ENCODE results near the gene CPA2.

Gene CPA2

DNA sequence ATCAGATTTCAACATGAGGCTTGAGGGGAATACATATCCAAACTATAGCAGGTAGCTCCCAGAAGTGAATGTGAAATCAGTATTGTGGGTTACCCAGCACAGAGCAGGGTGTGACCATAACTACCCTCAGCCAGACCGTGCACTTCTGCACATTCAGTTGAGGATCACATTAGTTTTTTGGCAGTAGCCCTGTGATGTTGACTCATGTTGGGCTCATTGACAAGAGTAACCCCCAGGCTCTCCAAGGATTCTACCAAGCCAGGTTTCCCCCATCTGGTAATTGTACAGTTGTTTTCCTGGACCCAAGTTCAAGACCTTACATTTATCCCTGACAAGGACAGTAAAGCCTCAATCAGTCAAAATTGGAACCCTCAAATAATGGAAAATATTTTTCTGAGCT lies 14.6 kb downstream of the CPA2 start:
- DNase-seq: no peak

DNA sequence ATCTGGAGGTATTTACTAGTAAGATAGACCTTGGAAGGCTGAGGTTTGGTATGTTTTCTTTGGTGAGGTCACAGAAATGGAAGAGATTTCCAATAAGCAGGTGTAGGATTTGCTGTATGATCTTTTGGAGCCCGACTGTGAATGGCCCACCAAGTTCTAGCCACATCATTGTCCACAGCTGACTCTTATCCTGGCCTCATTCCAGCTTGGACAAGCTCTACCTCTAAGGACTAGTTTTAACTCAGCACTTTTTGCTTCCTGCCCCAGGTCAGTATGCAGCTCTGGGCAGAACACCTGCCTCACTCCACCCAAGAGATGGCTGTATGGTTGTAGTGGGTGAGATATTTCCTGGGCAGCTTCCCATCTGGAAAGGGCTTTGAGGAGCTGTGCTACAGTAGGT lies 20.2 kb downstream of the CPA2 start:
- no peak for DNase-seq

GRCh38 chr7:130288168-130288567 lies 21.5 kb downstream of the CPA2 start:
- no peak for DNase-seq

DNA sequence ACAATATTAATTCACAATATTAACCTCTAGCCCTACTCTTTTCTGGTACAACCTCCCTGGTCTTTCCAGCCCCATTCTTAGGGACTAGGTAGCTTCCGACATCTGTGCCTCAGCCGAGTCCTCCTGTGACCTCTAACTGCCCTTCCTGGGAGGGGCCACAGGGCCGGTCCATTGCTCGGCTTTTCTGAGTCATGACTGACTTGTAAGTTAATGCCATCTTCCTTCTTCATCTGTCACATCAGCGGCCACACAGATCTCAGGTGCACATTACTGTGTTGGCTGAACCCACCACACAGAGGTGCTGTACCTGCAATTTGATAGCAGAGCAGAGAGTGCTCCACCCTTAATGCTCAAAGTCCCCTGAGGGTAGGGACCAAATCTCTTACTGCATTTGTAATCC lies 22.2 kb downstream of the CPA2 start:
- no peak for DNase-seq

GRCh38 chr7:130289478-130289877 lies 22.8 kb downstream of the CPA2 start:
- no peak for DNase-seq

GRCh38 chr7:130290745-130291144 lies 24.1 kb downstream of the CPA2 start:
- no peak for DNase-seq

GRCh38 chr7:130292682-130293257 lies 26.1 kb downstream of the CPA2 start, which contains the start of gene CPA4:
CPA4 (plus strand) TSS chr7:130293161; CDS start chr7:130293181, 20 bp downstream.
- no peak for DNase-seq

DNA sequence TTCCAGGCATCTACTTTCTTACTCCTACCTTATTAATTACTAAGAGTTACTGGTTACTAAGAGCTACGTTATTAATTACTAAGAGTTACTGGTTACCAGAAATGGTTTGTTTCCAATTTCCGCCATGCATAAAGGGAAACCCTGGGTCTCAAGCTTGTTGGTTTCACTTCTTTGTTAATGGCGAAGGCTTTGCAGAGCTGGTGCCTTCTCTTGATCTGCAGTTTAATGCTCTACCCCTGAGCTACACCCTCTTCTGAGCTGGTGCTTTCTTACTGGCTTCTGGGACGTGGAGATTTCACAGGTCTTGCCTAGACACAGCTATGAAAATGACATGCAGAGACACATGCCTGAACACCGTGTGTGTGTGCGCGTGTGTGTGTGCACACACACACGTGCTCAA lies 26.9 kb downstream of the CPA2 start:
- no peak for DNase-seq

DNA sequence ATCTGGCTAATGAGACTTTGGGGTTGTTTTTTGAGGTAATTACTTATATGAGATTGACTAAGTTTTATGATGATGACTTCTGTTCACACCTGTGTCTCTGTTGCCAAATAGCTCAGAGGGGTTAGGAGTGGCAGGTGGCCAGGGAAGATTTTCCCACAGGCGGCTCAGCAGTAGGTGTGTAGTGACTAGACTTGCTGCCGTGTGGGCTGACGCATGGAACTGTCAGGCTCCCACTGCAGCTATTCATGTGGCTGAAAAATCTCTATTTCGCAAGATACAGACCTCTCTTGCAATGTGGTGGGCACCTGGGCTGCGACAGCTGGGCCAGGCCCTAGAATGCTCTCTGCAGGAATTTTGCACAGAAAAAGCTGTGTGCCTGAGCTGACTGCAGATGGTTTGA lies 27.7 kb downstream of the CPA2 start:
- DNase-seq: no peak

DNA sequence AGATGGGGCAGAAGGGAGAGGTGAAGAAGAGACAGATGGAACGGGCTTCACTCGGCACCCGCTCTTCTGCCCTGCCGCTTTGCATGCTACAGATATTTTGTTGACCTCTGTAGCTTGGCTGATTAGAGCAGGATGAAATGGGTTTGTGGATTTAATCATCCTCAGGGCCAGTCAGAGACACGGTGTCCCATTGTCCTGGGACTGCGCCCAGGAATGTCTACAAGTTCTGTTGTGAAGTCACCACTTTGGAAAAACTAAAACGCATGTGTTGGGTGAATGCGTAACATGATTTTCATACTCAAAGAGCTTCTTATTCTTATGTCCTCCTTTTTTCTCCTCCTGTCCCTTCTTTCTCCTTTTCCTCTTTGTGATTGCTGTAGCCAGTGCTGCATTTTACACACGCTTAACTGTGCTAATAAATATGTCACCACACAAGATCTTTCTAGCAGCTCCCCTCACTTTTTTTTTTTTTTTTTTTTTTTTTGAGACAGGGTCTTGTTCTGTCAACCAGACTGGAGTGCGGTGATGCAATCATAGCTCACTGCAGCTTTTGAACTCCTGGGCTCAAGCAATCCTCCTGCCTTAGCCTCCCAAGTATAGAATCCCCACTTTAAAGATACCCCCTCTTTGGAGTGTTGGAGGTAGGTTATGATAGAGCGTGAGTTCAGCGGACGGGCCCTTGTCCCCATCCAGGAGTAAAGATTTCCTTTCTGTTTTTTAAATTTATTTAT lies 29.7 kb downstream of the CPA2 start:
- DNase-seq: no peak

DNA sequence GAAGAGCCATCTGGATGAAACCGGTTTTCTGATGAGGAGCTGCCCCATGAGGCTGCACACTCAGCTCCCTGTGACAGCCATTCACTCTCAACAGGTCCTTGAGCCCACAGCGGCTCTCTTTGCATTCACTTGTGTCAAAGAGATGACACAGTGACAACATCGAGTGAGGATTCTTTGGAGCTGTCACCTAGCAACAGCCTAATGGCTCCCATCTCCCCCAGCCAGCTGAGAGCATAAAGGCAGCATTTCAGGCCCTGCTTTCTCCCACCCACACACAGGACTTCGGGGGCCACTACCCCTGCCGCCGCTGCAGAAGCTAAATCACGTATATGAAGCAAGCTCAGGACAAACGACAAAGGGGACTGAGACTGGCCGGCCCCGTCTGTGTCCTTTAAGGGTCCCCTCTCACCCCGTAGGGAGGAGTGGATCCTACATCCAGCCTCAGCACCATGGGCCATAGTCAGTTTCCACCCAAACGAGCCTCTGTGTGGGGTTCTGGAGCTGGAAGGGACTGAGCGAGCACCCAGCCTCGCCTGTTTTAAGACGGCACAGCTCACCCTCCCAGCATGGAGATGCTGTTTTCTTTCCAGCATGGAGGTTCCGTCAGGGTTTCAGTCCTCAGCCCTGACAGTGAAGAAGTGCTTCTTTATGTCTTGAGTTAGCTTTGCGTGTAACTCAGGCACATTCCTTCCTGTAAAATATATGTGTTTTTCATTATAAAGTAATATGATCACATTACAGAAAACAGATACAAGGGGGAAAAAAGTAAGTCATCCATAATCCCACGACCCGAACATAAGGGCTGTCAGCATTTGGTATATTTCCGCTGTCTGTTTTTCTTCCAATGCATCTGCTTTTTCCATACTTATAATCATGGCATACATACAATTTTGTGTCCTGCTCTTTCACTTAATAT lies 31.2 kb downstream of the CPA2 start:
- DNase-seq: no peak

DNA sequence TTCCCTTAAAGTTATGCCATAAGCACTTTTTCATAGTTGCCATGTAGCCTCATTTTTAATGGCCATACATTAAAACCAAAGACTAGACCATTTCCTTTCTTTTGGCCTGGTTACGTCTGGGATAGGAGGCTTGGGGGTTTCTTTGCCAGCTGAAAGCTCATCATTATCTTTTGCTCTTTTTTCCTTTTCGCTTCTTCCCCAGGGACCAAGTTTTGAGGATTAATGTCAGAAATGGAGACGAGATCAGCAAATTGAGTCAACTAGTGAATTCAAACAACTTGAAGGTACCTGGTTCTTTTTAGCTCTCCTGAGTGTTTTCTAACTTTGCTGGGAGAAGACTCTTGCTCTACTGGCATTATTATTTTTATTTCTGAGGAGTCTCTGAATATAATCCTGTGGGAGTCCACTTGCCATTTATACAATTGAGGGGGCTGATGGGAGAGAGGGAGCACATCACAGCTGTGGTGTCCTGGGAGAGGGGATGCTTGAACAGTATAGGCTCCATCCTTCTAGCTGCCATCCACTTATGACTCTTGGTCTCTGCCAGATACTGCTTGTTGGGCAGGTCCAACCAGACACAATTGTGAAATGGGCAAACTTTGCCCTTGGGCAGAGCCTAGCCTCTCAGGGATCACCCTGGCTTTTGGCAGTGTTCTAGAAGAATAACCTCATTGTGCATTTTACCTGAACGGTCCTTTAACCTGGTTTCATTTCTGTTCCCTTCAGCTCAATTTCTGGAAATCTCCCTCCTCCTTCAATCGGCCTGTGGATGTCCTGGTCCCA lies 32.1 kb downstream of the CPA2 start:
- DNase-seq: no peak

DNA sequence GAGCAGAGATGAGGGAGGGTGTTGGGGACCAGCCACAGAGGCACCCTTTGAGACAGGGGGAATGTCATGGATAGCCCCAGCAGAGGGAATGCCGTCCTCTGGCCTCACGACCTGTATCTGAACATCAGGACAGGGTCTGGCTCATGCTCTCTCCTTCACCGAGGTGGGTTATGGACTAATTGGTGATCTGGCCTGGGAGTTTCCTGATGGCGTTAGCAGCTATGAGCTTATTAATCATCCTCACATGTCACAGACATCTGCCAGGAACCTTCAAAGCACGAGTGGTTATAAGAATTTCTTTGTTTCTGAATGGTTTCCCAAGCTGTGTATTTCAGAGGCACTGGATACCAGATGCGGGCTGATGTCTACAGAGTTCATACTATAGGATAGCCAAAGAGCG lies 33.2 kb downstream of the CPA2 start:
- DNase-seq: no peak

DNA sequence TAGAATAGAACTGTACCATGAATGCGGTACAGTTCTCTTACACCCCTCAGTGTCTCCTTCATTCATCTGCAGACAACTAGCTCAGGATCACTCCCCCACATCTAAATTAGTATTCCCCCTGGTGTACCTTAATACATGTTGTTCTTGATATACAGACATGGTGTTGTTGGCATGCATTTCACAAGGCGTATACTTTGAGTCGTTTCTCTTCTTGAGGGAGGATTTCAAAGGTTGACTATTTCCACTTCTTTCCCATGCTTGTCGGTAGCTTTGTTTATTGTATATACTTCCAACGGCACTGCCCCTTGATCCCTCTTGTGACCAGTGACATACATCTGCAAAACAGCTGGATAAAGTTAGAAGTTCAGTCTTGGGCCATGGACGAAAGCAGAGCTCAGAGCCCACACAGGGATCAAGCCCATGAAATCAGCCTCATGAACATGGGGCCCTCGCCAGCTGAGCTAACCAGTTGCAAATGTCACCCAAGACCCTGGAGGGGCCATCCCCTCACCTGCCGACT lies 34.9 kb downstream of the CPA2 start:
- DNase-seq: no peak

GRCh38 chr7:130302649-130303048 lies 36.0 kb downstream of the CPA2 start:
- no peak for DNase-seq

DNA sequence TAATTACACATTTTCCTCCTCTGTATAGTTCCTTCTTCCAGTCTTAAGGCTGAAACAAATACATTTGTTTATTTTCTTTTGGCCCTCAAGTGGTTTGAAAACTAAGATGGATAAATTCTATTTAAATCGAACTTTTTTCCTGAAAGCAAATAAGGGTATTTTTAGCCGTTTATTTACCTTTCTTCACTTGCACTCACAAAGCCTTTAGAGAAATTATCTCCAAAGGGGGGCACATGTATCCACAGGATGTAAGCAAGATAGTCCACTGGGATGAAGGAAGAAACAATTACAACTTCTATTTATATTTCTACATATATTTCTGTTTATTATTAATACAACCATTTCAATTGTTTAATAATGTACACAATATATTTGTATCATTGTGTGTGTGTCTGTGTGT lies 36.5 kb downstream of the CPA2 start:
- no peak for DNase-seq

GRCh38 chr7:130303551-130303950 lies 36.9 kb downstream of the CPA2 start:
- DNase-seq: no peak

GRCh38 chr7:130303982-130304381 lies 37.3 kb downstream of the CPA2 start:
- DNase-seq: no peak

DNA sequence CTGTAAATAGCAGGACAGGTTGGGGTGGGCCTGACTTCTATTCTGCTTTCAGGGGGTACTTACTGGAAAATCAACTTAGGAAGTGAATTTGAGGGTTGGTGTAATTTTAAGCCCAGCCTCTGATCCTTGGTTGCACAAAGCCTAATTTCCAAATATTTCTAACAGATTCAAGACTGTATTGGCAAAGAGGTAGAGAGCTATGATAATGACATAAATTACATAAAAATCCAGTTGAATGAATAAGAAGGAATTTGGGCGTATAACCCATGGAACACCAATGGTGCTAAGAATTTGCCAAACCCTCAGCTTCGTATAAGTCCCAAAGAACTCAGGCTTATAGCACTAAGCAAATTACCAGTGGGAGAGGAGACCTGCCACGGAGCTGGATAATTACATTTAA lies 38.2 kb downstream of the CPA2 start:
- DNase-seq: no peak

GRCh38 chr7:130305433-130306042 lies 38.9 kb downstream of the CPA2 start:
- no peak for DNase-seq

DNA sequence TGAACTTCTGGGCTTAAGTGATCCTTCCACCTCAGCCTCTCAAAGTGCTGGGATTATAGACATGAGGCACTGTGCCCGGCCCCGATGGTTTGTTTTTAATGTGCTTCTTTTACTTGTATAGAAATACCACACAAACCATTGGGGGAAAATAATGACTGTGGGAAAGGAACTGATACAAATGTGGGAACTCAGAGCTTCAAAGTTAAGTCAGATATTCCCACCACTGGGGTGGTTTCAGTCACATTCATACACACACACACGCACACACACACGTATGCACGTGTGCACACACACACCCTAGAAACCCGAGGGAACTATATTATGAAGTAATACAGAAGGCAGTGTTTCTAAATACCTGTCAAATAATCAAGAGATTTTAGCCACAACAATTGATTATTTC lies 43.3 kb downstream of the CPA2 start:
- no peak for DNase-seq

DNA sequence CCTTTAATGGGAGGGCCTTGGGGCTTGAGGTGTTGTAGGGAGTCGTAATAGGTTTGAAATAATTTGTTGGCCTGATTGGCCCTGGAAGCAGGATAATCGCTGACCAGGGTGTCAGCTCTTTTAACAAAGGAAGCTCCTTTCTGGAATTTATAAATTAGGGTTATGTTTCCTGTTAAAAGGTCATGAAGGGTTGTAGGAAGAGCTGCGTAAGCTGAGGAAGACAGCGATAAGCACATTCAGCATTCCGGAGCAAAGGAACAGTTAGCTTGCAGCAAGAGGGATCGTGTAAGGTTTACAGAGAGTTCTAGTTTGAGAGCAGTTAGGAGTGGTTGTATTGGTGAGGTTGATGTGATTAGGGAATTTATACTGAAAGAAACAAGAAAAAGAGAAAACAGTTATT lies 47.6 kb downstream of the CPA2 start:
- no peak for DNase-seq

All from midbrain (tissue), 1 donor.